ENCODE results near the gene RBM18. TPM values are rescaled to one million over a fixed set of nuclear protein-coding genes. Genes with fewer than 3 reads are reported as not detected.

Gene RBM18
- total and polyA plus RNA-seq, 2 of the 4 experiments (the other 2 are of a cell fraction), result 8.4 to 15.6 TPM

GRCh38 chr9:122200960-122201595 is 63.6 kb downstream of the RBM18 start:
- no peak overlapping the region for H4K8ac ChIP-seq (ENCODE audit: low read depth in 2 of 2, low read length in 2 of 2)
- in situ Hi-C loops (cut with MboI; ENCODE audit: low sequenced_read_pairs), result no loop called here
- no peaks in the 10 kb centered on the region for H3K9me3 ChIP-seq (ENCODE audit: control insufficient read depth, insufficient read depth, low read length)
- POLR2A ChIA-PET (ENCODE audit: unreplicated experiment), result no interaction called here
- H4K20me1 ChIP-seq (ENCODE audit: insufficient read depth, low read length), result peaks cover 4% of the 10 kb centered on the region; the same call in 1 of the 2 replicates
- CTCF ChIA-PET, result no interaction called here
- H3K4me2 ChIP-seq (ENCODE audit: low read depth, low read length), result no peak overlapping the region
- TF ChIP-seq RCOR1 (IDR thresholded peaks at IDR 0.05; ENCODE audit: insufficient replicate concordance, low read length), result no peak
- no peak for TF ChIP-seq RFX5 (IDR thresholded peaks at IDR 0.05; ENCODE audit: low read depth, low read length)
- no peak for TF ChIP-seq CHD1 (IDR thresholded peaks at IDR 0.05; ENCODE audit: low read depth, low read length)
- TF ChIP-seq MAZ (IDR thresholded peaks at IDR 0.05; ENCODE audit: borderline replicate concordance, low read depth, low read length), result 0 out of 2 replicates have a peak, but pooled peaks have one; percentile 23
- H2AFZ ChIP-seq (replicated peaks; ENCODE audit: low read length, poor library complexity), result peak overlapping the region; percentile 38
- H3K4me1 ChIP-seq (ENCODE audit: control insufficient read depth, insufficient read depth, low read length), result peaks cover 5% of the 10 kb centered on the region; the same call in 1 of the 2 replicates
- H2AK5ac ChIP-seq (ENCODE audit: low read depth, low read length), result no peak overlapping the region
- H2BK20ac ChIP-seq (ENCODE audit: low read depth, low read length), result no peak overlapping the region
- no peak overlapping the region for H2AK9ac ChIP-seq (replicated peaks; ENCODE audit: low read depth, low read length, poor library complexity)
- H3K23ac ChIP-seq (ENCODE audit: low read depth, low read length), result no peak overlapping the region
- WGBS, 2 experiments (ENCODE audit: extremely low coverage in 2 of 2, insufficient read length in 1 of 2), result no CpG with 5 or more reads among the region's 7 CpGs
- no peak overlapping the region for H3K27ac ChIP-seq (ENCODE audit: insufficient read depth, low read length)
- no peak overlapping the region for H2BK120ac ChIP-seq (ENCODE audit: low read depth, low read length)
- no peak overlapping the region for H3K14ac ChIP-seq (replicated peaks; ENCODE audit: low read depth, low read length)
- no peaks in the 10 kb centered on the region; the same call in 1 of the 2 replicates for H3K9me1 ChIP-seq (ENCODE audit: insufficient read depth, low read length)
- DNase-seq (peak; percentile 79), ATAC-seq (ENCODE audit: low read depth) (peak; percentile 80)
- H3K9ac ChIP-seq (ENCODE audit: low read depth, low read length), result no peak overlapping the region
- H2BK5ac ChIP-seq (ENCODE audit: low read depth, low read length, poor library complexity, severe bottlenecking), result no peak overlapping the region
- no peak overlapping the region for H2BK15ac ChIP-seq (ENCODE audit: low read depth, low read length)
- no peak overlapping the region for H4K91ac ChIP-seq (ENCODE audit: insufficient read depth, low read depth, low read length)
- BruUV-seq (replicated peaks), result no TSS peak
- no peak overlapping the region for H3K4ac ChIP-seq (ENCODE audit: low read depth, low read length)
- H3K18ac ChIP-seq (ENCODE audit: low read depth, low read length), result no peak overlapping the region
- H3K79me1 ChIP-seq (ENCODE audit: low read depth in 1 of 2, low read length in 2 of 2), result no peaks in the 10 kb centered on the region
- no peaks in the 10 kb centered on the region for H3K36me3 ChIP-seq (ENCODE audit: control insufficient read depth, insufficient read depth, low read length)
- no peak overlapping the region for H3K4me3 ChIP-seq (ENCODE audit: insufficient read depth, low read depth, low read length)
- no peak overlapping the region for H3K56ac ChIP-seq (ENCODE audit: extremely low read depth, insufficient read depth, low read length)
- no peak overlapping the region for H4K5ac ChIP-seq (ENCODE audit: low read depth, low read length)
- intact Hi-C loops (cut with micrococcal nuclease), result no loop called here
- peaks cover 17% of the 10 kb centered on the region for H3K27me3 ChIP-seq (ENCODE audit: control insufficient read depth, insufficient read depth, low read length)
- dilution Hi-C loops (cut with HindIII; ENCODE audit: low sequenced_read_pairs, unreplicated experiment), result no loop called here

Measured in IMR-90 (cell line).